Hepatocyte (in vitro differentiated cells): ENCODE results near the gene PLA2G4A. TPM values are rescaled to one million over a fixed set of nuclear protein-coding genes. Genes with fewer than 3 reads are reported as not detected.

Source experiments
- DNase-seq: peaks from one replicate; pipeline ENCODE4 v3.0.0-alpha.2; 2016; ENCODE audit warnings: low spot score
- H2AFZ ChIP-seq: fragments of 200-600 bp; sonication (generic); 2 replicates; pipeline ENCODE4 v1.6.0; 2016; ENCODE audit warnings: antibody characterized with exemption, mild to moderate bottlenecking
- H3K27ac ChIP-seq: fragments of 200-600 bp; sonication (generic); 2 replicates; pipeline ENCODE4 v1.5.1; 2016; ENCODE audit warnings: mild to moderate bottlenecking
- H3K27me3 ChIP-seq: fragments of 200-600 bp; sonication (generic); 2 replicates; pipeline ENCODE4 v1.6.1; 2016
- H3K36me3 ChIP-seq: fragments of 200-600 bp; sonication (generic); replicated peaks from 2 replicates; pipeline ENCODE4 v1.5.1; 2016; ENCODE audit warnings: low read depth; ENCODE audit not compliant: insufficient read depth
- H3K4me1 ChIP-seq: fragments of 200-600 bp; sonication (generic); 2 replicates; pipeline ENCODE4 v1.5.1; 2016; ENCODE audit warnings: mild to moderate bottlenecking, moderate library complexity; ENCODE audit not compliant: insufficient read depth
- H3K4me2 ChIP-seq: fragments of 200-600 bp; sonication (generic); 2 replicates; pipeline ENCODE4 v1.6.0; 2016
- H3K4me3 ChIP-seq: fragments of 200-600 bp; sonication (generic); 2 replicates; pipeline ENCODE4 v1.5.1; 2016; ENCODE audit warnings: mild to moderate bottlenecking
- H3K79me2 ChIP-seq: fragments of 200-600 bp; sonication (generic); 2 replicates; pipeline ENCODE4 v1.6.0; 2017; ENCODE audit warnings: mild to moderate bottlenecking
- H3K9me2 ChIP-seq: fragments of 200-600 bp; sonication (generic); replicated peaks from 2 replicates; pipeline ENCODE4 v1.6.0; 2017; ENCODE audit warnings: mild to moderate bottlenecking; ENCODE audit not compliant: insufficient read depth
- H3K9me3 ChIP-seq: fragments of 200-600 bp; sonication (generic); 2 replicates; pipeline ENCODE4 v1.5.1; 2016; ENCODE audit warnings: low read depth, mild to moderate bottlenecking
- H4K20me1 ChIP-seq: fragments of 200-600 bp; sonication (generic); 2 replicates; pipeline ENCODE4 v1.6.0; 2016; ENCODE audit warnings: mild to moderate bottlenecking; ENCODE audit not compliant: insufficient read depth, poor library complexity, severe bottlenecking
- EZH2 ChIP-seq: fragments of 200-600 bp; sonication (generic); IDR thresholded peaks from 2 replicates; pipeline ENCODE4 v1.6.1; 2016; ENCODE audit warnings: antibody characterized with exemption, mild to moderate bottlenecking, borderline replicate concordance
- EZH2phosphoT487 ChIP-seq: fragments of 200-600 bp; sonication (generic); IDR thresholded peaks from one replicate; pipeline ENCODE4 v1.6.1; 2018; ENCODE audit warnings: antibody characterized with exemption, mild to moderate bottlenecking, low read depth, moderate library complexity; ENCODE audit not compliant: unreplicated experiment, severe bottlenecking
- WGBS: methylation state at CpG from one replicate; pipeline ENCODE4 v1.1.6; 2016; ENCODE audit warnings: low lambda C conversion rate; ENCODE audit errors: missing lambda C conversion rate; 5-methylcytosine and 5-hydroxymethylcytosine counted together
- polyA plus RNA-seq: library from polyadenylated mRNA; unstranded; fragments of >200 nt; fragmentation: Nextera tagmentation; extraction: Ambion mirVana; gene quantifications from 2 replicates; pipeline ENCODE4 v1.2.1, GENCODE V29; 2016
- total RNA-seq: library from RNA; depleted of rRNA; stranded (reverse); fragments of >200 nt; gene quantifications from 2 replicates; pipeline ENCODE4 v1.2.3, GENCODE V29; 2014
- TF ChIP-seq, protein P1 (sequence below): fragments of 200-600 bp; sonication (generic); IDR thresholded peaks from 2 replicates; pipeline ENCODE4 v1.5.1; 2016; ENCODE audit warnings: antibody characterized with exemption, mild to moderate bottlenecking; ENCODE audit not compliant: poor library complexity

PLA2G4A gene
- total and polyA plus RNA-seq, 2 experiments from 2014 or later = 21.3 to 24.9 TPM

DNA sequence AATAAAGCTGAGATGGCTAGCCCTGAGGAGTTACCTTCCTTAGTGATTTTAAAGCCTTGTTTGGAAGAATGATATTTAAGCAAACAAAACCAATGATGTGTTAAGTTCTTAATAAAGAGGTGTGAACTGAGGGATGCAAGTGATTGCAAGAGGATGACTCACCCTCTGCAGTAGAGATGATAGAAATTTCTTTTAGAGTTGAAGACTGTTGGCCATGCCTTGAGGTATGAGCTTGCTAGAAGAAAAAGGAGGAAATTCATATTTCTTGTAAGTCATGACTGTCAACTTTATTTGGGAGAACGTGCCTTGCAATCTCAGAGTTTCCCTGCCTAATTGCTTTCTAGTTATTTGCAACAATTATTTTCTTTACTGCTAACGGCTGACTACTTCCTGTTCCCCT is 94.7 kb downstream of the PLA2G4A start:
- Histone ChIP-seq H2AFZ (no peak overlapping the region), H3K9me2 (no peaks in the 10 kb centered on the region), H3K4me1 (no peaks in the 10 kb centered on the region), H3K36me3 (no peaks in the 10 kb centered on the region), H4K20me1 (no peaks in the 10 kb centered on the region), H3K27ac (no peak overlapping the region), H3K79me2 (no peaks in the 10 kb centered on the region), H3K4me2 (no peak overlapping the region), H3K9me3 (no peaks in the 10 kb centered on the region), H3K4me3 (no peak overlapping the region), H3K27me3 (no peaks in the 10 kb centered on the region)
- TF ChIP-seq, protein P1, sequence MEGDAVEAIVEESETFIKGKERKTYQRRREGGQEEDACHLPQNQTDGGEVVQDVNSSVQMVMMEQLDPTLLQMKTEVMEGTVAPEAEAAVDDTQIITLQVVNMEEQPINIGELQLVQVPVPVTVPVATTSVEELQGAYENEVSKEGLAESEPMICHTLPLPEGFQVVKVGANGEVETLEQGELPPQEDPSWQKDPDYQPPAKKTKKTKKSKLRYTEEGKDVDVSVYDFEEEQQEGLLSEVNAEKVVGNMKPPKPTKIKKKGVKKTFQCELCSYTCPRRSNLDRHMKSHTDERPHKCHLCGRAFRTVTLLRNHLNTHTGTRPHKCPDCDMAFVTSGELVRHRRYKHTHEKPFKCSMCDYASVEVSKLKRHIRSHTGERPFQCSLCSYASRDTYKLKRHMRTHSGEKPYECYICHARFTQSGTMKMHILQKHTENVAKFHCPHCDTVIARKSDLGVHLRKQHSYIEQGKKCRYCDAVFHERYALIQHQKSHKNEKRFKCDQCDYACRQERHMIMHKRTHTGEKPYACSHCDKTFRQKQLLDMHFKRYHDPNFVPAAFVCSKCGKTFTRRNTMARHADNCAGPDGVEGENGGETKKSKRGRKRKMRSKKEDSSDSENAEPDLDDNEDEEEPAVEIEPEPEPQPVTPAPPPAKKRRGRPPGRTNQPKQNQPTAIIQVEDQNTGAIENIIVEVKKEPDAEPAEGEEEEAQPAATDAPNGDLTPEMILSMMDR = no peak
- TF ChIP-seq EZH2 = no peak
- no peak for TF ChIP-seq EZH2phosphoT487
- no peak for DNase-seq
- 83% methylated on average over 2 of the region's 2 CpGs for WGBS

DNA sequence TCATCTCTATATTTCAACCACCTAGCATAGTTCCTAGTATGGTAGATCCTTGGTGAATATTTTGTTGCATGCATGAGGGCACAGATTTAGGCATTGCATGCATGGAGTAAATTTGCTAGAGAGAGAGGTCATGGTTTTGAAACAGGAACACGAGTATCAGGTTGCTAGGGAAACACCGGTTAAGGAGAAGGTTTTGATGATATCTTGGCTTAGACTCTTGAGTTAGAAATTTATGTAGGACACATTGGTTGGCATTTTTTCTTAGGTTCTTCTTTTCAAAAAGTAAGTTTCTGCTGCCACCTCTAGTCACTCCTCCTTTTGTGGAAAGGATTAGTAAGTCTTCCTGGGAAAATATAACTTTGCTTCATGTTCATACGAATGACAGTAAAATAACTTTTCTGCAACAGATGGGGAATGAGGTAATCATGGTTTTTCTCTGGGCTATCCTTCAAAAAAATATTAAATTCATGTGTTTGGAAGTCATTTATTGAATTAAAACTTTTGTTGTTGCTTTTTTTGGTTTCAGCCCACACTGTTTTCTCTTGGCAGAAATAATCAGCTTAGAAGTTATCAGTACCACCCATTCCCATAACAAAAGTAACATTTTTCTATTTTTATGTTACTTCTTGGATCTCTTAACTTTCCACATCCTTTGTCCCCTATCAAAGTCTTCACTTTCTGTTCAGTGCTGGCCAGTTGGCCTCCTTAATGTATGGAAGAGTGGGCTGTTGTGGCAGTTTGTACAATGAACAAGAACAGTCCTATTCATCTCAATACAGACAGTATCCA is 97.3 kb downstream of the PLA2G4A start:
- Histone ChIP-seq H3K4me1 (no peaks in the 10 kb centered on the region), H3K79me2 (no peaks in the 10 kb centered on the region), H3K9me3 (no peaks in the 10 kb centered on the region), H3K36me3 (no peaks in the 10 kb centered on the region), H3K9me2 (no peaks in the 10 kb centered on the region), H3K4me2 (no peak overlapping the region), H4K20me1 (no peaks in the 10 kb centered on the region), H2AFZ (no peak overlapping the region), H3K27ac (no peak overlapping the region), H3K27me3 (no peaks in the 10 kb centered on the region), H3K4me3 (no peak overlapping the region)
- TF ChIP-seq, protein P1 = no peak
- TF ChIP-seq EZH2phosphoT487 (no peak), EZH2 (no peak)
- DNase-seq = no peak
- 73% methylated on average over 3 of the region's 3 CpGs for WGBS

DNA sequence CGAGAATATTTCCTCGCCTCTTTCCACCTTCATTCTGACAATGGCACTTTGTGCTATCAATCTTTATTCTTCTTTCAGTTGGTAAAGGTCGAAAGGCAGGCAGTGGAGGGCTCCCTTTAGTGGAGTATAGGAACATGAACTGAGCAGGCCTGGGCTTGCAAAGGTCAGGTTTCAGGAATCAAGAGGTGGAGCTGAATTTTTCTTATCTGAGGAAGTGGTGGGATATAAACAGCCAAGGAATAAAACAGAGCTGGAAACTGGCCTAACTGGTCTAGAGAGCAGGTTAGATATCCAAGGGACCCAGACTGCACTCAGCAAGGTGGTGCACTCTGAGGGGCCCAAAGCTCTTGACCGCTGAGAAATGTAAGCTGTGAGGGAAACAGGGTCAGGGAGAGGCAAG is 99.1 kb downstream of the PLA2G4A start:
- peak overlapping the region; percentile 45 for H3K27ac ChIP-seq

More for the DNA sequence above, 99.1 kb downstream of the PLA2G4A start:
- H3K27me3 ChIP-seq = no peaks in the 10 kb centered on the region
- DNase-seq = no peak
- no peaks in the 10 kb centered on the region for H3K4me1 ChIP-seq
- H2AFZ ChIP-seq = no peak overlapping the region
- WGBS = 70% methylated on average over 4 of the region's 4 CpGs
- no peaks in the 10 kb centered on the region for H3K36me3 ChIP-seq
- H4K20me1 ChIP-seq = no peaks in the 10 kb centered on the region
- peak overlapping the region; percentile 27 for H3K4me2 ChIP-seq
- no peaks in the 10 kb centered on the region for H3K79me2 ChIP-seq
- no peak overlapping the region for H3K4me3 ChIP-seq
- H3K9me2 ChIP-seq = no peaks in the 10 kb centered on the region
- no peaks in the 10 kb centered on the region for H3K9me3 ChIP-seq
- TF ChIP-seq EZH2 (no peak), EZH2phosphoT487 (no peak)
- TF ChIP-seq, protein P1 = no peak
